Ascending aorta (tissue), 2 donors: ENCODE data around the gene HSPA12A. TPM values are rescaled to one million over a fixed set of nuclear protein-coding genes. Genes with fewer than 3 reads are reported as not detected.
A peak's percentile ranks its signal among the peaks of the same experiment; 100 is the strongest.

Source experiments
- DNase-seq, 2 donors: peaks; one replicate each; pipeline ENCODE4 v3.0.0-alpha.2; 2019; ENCODE audit warnings: low spot score in 2 of 2
- H3K27ac ChIP-seq, 2 donors: fragments of 200-600 bp; sonication (generic); one replicate each; pipeline ENCODE4 v1.5.1; 2016 to 2017; ENCODE audit warnings: mild to moderate bottlenecking in 1 of 2
- H3K27me3 ChIP-seq: fragments of 200-600 bp; sonication (generic); one replicate; pipeline ENCODE4 v1.5.1; 2017
- H3K36me3 ChIP-seq, 2 donors: fragments of 200-600 bp; sonication (generic); one replicate each; pipeline ENCODE4 v1.5.1; 2016
- H3K4me1 ChIP-seq, 2 donors: fragments of 200-600 bp; sonication (generic); one replicate each; pipeline ENCODE4 v1.5.1; 2016 to 2017; ENCODE audit warnings: mild to moderate bottlenecking in 1 of 2
- H3K4me3 ChIP-seq, 2 donors: fragments of 200-600 bp; sonication (generic); one replicate each; pipeline ENCODE4 v1.5.1; 2016 to 2017; ENCODE audit warnings: mild to moderate bottlenecking in 1 of 2
- H3K9me3 ChIP-seq, 2 donors: fragments of 200-600 bp; sonication (generic); one replicate each; pipeline ENCODE4 v1.5.1; 2016
- intact Hi-C: fragments of 100-400 bp; cut with DNase I; formaldehyde crosslinking; loops from one replicate; pipeline ENCODE4 v1.15.1; 2023
- total RNA-seq: library from RNA; depleted of rRNA; stranded (reverse); fragments of >200 nt; gene quantifications from one replicate; pipeline ENCODE4 v1.1.0, GENCODE V29; 2016
- TF ChIP-seq, protein P1 (sequence below), 3 experiments: fragments of 200-600 bp in 2 of 3; fragments of 450-650 bp in 1 of 3; sonication (generic) in 2 of 3; IDR thresholded peaks; one replicate each; pipeline ENCODE4 v1.5.1; 2016 to 2019; ENCODE audit warnings: antibody characterized with exemption in 3 of 3, mild to moderate bottlenecking in 1 of 3, moderate library complexity in 1 of 3

Gene HSPA12A
- total RNA-seq, 1 donor from 2014 or later = 5.5 TPM

DNA sequence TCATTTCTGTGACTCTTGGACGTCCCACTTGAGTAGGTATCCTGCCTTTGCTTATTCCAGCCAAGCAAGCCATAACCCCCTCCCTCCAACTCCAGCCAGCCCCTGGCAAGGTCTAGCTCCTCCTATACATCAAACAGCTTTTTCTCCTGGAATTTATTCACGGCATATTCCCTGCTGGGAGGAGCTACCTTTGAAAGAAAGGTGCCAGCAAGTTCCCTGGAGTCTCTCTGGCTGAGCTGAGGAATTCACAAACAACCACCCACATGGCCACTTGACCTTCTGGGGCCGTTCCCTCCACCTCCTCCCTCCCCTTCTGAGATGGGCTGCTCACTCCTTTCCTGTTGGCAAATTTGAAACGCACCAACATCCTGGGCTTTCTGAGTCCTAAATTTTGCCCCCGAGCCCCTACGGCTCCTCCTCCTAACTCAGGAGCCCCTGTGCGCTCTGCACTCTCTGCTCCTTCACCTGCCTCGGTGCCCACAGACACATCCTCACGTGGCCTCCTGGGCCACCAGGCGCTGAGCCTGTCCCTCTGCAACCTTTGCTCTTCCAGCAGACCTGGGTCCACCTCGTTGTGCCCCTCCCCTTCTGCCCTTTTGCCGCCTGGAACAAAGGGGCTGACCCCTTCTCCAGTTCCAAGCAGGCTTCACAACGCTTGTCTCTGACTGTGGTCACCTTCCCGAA, 48.0 kb downstream of the HSPA12A start:
- TF ChIP-seq, protein P1, sequence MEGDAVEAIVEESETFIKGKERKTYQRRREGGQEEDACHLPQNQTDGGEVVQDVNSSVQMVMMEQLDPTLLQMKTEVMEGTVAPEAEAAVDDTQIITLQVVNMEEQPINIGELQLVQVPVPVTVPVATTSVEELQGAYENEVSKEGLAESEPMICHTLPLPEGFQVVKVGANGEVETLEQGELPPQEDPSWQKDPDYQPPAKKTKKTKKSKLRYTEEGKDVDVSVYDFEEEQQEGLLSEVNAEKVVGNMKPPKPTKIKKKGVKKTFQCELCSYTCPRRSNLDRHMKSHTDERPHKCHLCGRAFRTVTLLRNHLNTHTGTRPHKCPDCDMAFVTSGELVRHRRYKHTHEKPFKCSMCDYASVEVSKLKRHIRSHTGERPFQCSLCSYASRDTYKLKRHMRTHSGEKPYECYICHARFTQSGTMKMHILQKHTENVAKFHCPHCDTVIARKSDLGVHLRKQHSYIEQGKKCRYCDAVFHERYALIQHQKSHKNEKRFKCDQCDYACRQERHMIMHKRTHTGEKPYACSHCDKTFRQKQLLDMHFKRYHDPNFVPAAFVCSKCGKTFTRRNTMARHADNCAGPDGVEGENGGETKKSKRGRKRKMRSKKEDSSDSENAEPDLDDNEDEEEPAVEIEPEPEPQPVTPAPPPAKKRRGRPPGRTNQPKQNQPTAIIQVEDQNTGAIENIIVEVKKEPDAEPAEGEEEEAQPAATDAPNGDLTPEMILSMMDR (IDR thresholded peaks at IDR 0.05) = no peak
- no peaks in the 10 kb centered on the region for H3K36me3 ChIP-seq
- no peaks in the 10 kb centered on the region for H3K27me3 ChIP-seq
- intact Hi-C loops = no loop called here
- H3K4me1 ChIP-seq = peaks cover 7 to 27% of the 10 kb centered on the region in 2 donors
- H3K9me3 ChIP-seq = no peaks in the 10 kb centered on the region
- H3K4me3 ChIP-seq = no peak overlapping the region
- no peak overlapping the region for H3K27ac ChIP-seq
- no peak for DNase-seq

- H3K27ac ChIP-seq = peak overlapping the region; percentile 68 to 79
- H3K9me3 ChIP-seq = no peaks in the 10 kb centered on the region
- H3K4me1 ChIP-seq = peaks cover 13 to 35% of the 10 kb centered on the region in 2 donors
- TF ChIP-seq, protein P1 (IDR thresholded peaks at IDR 0.05) = no peak
- DNase-seq = no peak
- H3K4me3 ChIP-seq = no peak overlapping the region
- H3K27me3 ChIP-seq = no peaks in the 10 kb centered on the region
- intact Hi-C loops = no loop called here
- H3K36me3 ChIP-seq = no peaks in the 10 kb centered on the region
Measured at GRCh38 chr10:116692225-116692624, 50.1 kb downstream of the HSPA12A start.

- Histone ChIP-seq H3K4me1 (peaks cover 13 to 35% of the 10 kb centered on the region in 2 donors), H3K27ac (peak overlapping the region; percentile 68 to 79), H3K4me3 (no peak overlapping the region), H3K9me3 (no peaks in the 10 kb centered on the region), H3K27me3 (no peaks in the 10 kb centered on the region), H3K36me3 (no peaks in the 10 kb centered on the region)
- DNase-seq = no peak
- intact Hi-C loops = no loop called here
- TF ChIP-seq, protein P1 (IDR thresholded peaks at IDR 0.05) = no peak
Measured at GRCh38 chr10:116691635-116692034, 50.7 kb downstream of the HSPA12A start.

- Histone ChIP-seq H3K36me3 (no peaks in the 10 kb centered on the region), H3K27ac (peak overlapping the region; percentile 68 to 79), H3K27me3 (no peaks in the 10 kb centered on the region), H3K4me1 (peaks cover 13 to 35% of the 10 kb centered on the region in 2 donors), H3K9me3 (no peaks in the 10 kb centered on the region), H3K4me3 (peak overlapping the region in 1 of 2 donors; percentile 20)
- TF ChIP-seq, protein P1 (IDR thresholded peaks at IDR 0.05) = peak; percentile 24 to 64 (median 43)
- intact Hi-C loops = loop anchor here (1.0 kb wide), 1 partner anchor 53 kb away; no protein-coding TSS in a partner anchor
- DNase-seq = peak in 1 of 2 donors; percentile 81
Measured at GRCh38 chr10:116690356-116691322, 51.7 kb downstream of the HSPA12A start.

DNA sequence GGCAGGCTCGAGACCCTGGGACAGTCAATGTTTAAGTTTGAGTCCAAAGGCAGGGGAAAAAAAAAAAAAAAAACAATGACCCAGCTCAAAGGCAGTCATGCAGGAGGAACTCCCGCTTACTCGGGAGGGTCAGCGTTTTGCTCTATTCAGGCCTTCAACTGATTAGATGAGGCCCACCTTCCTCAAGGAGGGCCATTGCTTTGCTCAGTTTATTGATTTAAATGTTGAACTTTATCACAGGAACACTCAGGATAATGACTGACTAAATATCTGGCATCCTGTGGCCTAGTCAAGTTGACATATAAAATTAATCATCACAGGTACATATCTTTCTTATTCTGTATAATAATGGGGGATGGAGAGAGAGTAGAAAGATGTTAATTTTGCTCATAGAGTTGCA, 52.6 kb downstream of the HSPA12A start:
- H3K27me3 ChIP-seq = no peaks in the 10 kb centered on the region
- H3K4me3 ChIP-seq = no peak overlapping the region
- no peaks in the 10 kb centered on the region for H3K36me3 ChIP-seq
- intact Hi-C loops = loop anchor here (1.0 kb wide), 1 partner anchor 54 kb away; no protein-coding TSS in a partner anchor
- H3K27ac ChIP-seq = peak overlapping the region in 1 of 2 donors; percentile 31
- H3K4me1 ChIP-seq = peaks cover 13 to 35% of the 10 kb centered on the region in 2 donors
- TF ChIP-seq, protein P1 (IDR thresholded peaks at IDR 0.05) = no peak
- DNase-seq = no peak
- no peaks in the 10 kb centered on the region for H3K9me3 ChIP-seq
